Left forelimb (tissue), 1 donor: ENCODE results near the gene PDE1A.
"Not testable (repeated sequence)": the region's sequence is repeated elsewhere in the genome, so short reads cannot be mapped to it uniquely, and the experiment has no call there.

Experiments used
- DNase-seq: peaks from one replicate; pipeline ENCODE4 v3.0.0-alpha.2; 2018; ENCODE audit warnings: low spot score

The PDE1A gene

GRCh38 chr2:182358601-182359000, 68.2 kb downstream of the PDE1A start:
- DNase-seq, result no peak

GRCh38 chr2:182355815-182356214, 71.0 kb downstream of the PDE1A start:
- no peak for DNase-seq

GRCh38 chr2:182351427-182351826, 75.4 kb downstream of the PDE1A start:
- no peak for DNase-seq

GRCh38 chr2:182349268-182349667, 77.6 kb downstream of the PDE1A start:
- no peak for DNase-seq

GRCh38 chr2:182345384-182345783, 81.5 kb downstream of the PDE1A start:
- no peak for DNase-seq

GRCh38 chr2:182330451-182331305, 96.2 kb downstream of the PDE1A start:
- no peak for DNase-seq

GRCh38 chr2:182324665-182325064, 102.2 kb downstream of the PDE1A start:
- no peak for DNase-seq

GRCh38 chr2:182321096-182321495, 105.7 kb downstream of the PDE1A start:
- DNase-seq, result no peak

GRCh38 chr2:182319556-182320505, 107.0 kb downstream of the PDE1A start:
- no peak for DNase-seq

GRCh38 chr2:182318466-182319220, 108.2 kb downstream of the PDE1A start:
- DNase-seq, result no peak

- DNase-seq, result no peak
These were observed 109.9 kb downstream of the PDE1A start for GRCh38 chr2:182316950-182317349.

- DNase-seq, result no peak
These were observed 123.9 kb downstream of the PDE1A start for GRCh38 chr2:182302972-182303371.

GRCh38 chr2:182302174-182302573, 124.7 kb downstream of the PDE1A start:
- DNase-seq, result no peak

GRCh38 chr2:182301093-182301492, 125.7 kb downstream of the PDE1A start:
- DNase-seq, result no peak

- no peak for DNase-seq
These were observed 126.2 kb downstream of the PDE1A start for GRCh38 chr2:182300608-182301007.

- DNase-seq, result no peak
These were observed 127.2 kb downstream of the PDE1A start for GRCh38 chr2:182299632-182300031.

- DNase-seq, result no peak
These were observed 128.4 kb downstream of the PDE1A start for GRCh38 chr2:182298456-182298855.

GRCh38 chr2:182291296-182291695, 135.5 kb downstream of the PDE1A start:
- DNase-seq, result no peak

GRCh38 chr2:182283512-182283911, 143.3 kb downstream of the PDE1A start:
- DNase-seq, result no peak

GRCh38 chr2:182281276-182281675, 145.6 kb downstream of the PDE1A start:
- no peak for DNase-seq

- no peak for DNase-seq
These were observed 146.7 kb downstream of the PDE1A start for GRCh38 chr2:182280118-182280517.

GRCh38 chr2:182276662-182277061, 150.2 kb downstream of the PDE1A start:
- DNase-seq, result not testable (repeated sequence)
